Measurements from ENCODE around the gene ZNF107.
"Not testable (repeated sequence)": the region's sequence is repeated elsewhere in the genome, so short reads cannot be mapped to it uniquely, and the experiment has no call there.

ZNF107 gene

DNA sequence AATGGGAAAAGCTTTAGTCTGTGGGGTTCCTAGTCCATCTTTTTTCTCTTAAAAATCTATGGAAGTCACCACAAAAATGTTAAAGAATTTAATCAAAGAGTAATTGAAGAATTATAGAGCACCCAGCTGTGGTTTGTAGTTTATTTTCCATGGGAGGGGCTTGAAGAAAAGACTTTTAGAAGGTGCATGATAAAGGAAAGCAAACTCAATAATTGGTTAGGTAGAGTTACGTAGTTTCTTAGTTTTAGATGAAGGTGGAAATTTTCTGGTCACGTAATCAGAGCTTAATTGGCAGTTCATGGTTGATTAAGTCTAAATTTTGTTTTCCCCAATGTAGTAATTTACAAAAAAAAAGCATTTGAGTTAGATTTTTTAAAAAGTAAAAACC, 724 bp downstream of the ZNF107 start:
- peaks cover 50% of the 10 kb centered on the region for H3K36me3 Mint-ChIP-seq
- DNase-seq, result no peak
- peak overlapping the region; percentile 94 for H3K4me3 Mint-ChIP-seq
- peak overlapping the region; percentile 97 for H3K27ac Mint-ChIP-seq
- peaks cover 34% of the 10 kb centered on the region for H3K9me3 Mint-ChIP-seq
- CTCF ChIA-PET, result interaction anchor here (1.2 kb wide), 1 partner anchor 236 kb away, joined by 3 read pairs; the partner anchor contains the start of gene ZNF273
- no peaks in the 10 kb centered on the region for H3K27me3 Mint-ChIP-seq
- H3K4me1 Mint-ChIP-seq, result peaks cover 32% of the 10 kb centered on the region

DNA sequence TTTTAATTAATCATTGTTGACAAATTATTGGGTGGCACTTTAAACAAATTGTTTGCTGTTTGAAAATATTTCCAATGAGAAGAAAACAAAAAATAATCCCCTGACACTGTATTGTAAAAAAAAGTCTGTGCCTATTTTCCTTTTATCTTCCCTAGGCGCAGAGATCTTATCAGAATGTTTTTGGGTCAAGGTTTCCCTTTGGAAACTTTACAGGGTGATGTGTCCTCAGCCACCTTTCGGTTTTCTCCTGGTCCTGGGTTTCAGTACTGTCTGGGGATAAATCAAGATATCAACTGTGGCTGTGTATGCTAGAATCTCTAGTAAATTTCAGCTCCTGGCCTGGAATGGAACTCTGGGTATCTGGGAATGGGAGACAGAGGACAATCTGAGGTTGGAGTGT, 1.4 kb downstream of the ZNF107 start:
- Mint-ChIP-seq H3K27ac (peak overlapping the region; percentile 97), H3K4me1 (peaks cover 32% of the 10 kb centered on the region), H3K36me3 (peaks cover 55% of the 10 kb centered on the region), H3K4me3 (peak overlapping the region; percentile 94), H3K27me3 (no peaks in the 10 kb centered on the region), H3K9me3 (peaks cover 33% of the 10 kb centered on the region)
- no peak for DNase-seq
- CTCF ChIA-PET, result no interaction called here

DNA sequence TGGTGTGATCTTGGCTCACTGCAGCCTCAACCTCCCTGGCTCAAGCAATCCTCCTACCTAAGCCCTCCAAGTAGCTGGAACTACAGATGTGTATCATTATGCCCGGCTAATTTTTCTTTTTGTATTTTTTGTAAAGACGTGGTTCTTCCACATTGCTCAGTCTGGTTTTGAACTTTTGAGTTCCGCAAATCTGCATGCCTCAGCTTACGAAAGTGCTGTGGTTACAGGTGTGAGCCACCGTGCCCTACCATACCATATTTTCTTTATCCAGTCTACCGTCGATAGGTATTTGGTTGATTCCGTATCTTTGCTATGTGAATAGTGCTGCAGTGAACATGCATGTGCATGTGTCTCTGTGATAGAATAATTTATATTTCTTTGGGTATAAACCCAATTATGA, 6.5 kb downstream of the ZNF107 start:
- H3K27me3 Mint-ChIP-seq, result no peaks in the 10 kb centered on the region
- DNase-seq, result no peak
- H3K4me1 Mint-ChIP-seq, result peaks cover 12% of the 10 kb centered on the region
- peaks cover 55% of the 10 kb centered on the region for H3K9me3 Mint-ChIP-seq
- CTCF ChIA-PET, result no interaction called here
- H3K27ac Mint-ChIP-seq, result no peak overlapping the region
- peaks cover 85% of the 10 kb centered on the region for H3K36me3 Mint-ChIP-seq
- no peak overlapping the region for H3K4me3 Mint-ChIP-seq

DNA sequence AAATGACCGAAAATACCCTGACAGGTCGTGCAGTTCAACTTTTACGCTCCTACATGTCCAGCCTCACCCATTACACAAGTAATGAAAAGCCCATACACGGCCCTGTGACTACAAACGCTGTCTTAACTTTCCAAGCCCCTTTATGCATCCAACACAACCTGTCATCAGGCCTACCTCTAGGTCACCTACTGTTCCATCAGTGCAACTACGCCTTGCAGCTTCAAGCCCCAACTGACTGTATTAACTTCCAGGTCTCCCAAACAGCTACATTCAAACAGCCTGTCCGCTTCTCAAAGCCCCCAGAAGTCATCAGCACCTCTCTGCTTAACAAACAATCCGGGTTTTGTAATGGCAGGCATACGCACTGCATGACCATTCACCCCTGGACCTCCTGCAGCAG, 19.2 kb downstream of the ZNF107 start:
- Mint-ChIP-seq H3K4me3 (no peak overlapping the region), H3K4me1 (peaks cover 21% of the 10 kb centered on the region), H3K9me3 (peaks cover 33% of the 10 kb centered on the region), H3K27ac (no peak overlapping the region), H3K36me3 (peaks cover 22% of the 10 kb centered on the region), H3K27me3 (no peaks in the 10 kb centered on the region)
- DNase-seq, result no peak
- CTCF ChIA-PET, result no interaction called here

DNA sequence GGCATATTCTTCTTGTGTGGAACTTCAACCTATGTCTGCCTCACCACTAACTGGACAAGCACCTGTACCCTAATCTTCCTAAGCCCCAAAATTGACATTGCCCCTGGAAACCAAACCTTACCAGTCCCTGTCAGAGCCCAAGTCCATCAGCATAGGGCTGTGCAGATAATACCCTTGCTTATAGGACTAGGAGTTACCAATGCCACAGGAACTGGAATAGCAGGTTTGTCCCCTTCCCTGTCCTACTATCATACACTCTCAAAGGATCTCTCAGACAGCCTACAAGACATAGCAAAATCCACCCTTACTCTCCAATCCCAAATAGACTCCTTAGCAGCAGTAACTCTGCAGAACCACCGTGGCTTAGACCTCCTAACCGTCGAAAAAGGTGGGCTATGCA, 19.8 kb downstream of the ZNF107 start:
- CTCF ChIA-PET, result no interaction called here
- H3K9me3 Mint-ChIP-seq, result peaks cover 29% of the 10 kb centered on the region
- peaks cover 21% of the 10 kb centered on the region for H3K4me1 Mint-ChIP-seq
- no peak overlapping the region for H3K27ac Mint-ChIP-seq
- no peaks in the 10 kb centered on the region for H3K27me3 Mint-ChIP-seq
- no peak overlapping the region for H3K4me3 Mint-ChIP-seq
- H3K36me3 Mint-ChIP-seq, result peaks cover 28% of the 10 kb centered on the region
- no peak for DNase-seq

- peak overlapping the region; percentile 78 for H3K27ac Mint-ChIP-seq
- CTCF ChIA-PET, result no interaction called here
- no peak for DNase-seq
- H3K9me3 Mint-ChIP-seq, result peaks cover 29% of the 10 kb centered on the region
- H3K4me1 Mint-ChIP-seq, result peaks cover 21% of the 10 kb centered on the region
- H3K27me3 Mint-ChIP-seq, result no peaks in the 10 kb centered on the region
- H3K36me3 Mint-ChIP-seq, result peaks cover 36% of the 10 kb centered on the region
- H3K4me3 Mint-ChIP-seq, result no peak overlapping the region
Observed at GRCh38 chr7:64686493-64687184, 20.7 kb downstream of the ZNF107 start.

DNA sequence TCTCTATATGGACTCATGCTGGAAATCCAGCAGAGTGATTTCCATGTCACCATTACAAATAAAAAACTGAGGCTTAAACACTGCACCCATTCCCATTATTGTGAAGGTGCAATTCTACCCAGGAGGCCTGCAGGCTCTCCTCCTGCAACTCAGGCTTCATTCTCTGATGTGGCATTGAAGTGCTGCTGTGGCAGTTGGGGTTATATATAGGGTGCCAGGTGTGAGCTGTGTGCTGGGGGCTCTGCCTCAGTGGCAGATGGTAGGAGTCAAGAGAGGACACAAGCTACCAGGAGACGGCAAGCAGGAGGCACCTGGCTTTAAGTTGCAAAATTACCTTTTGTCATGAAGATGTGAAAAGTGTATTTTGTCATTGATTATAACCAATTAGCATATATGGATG, 21.3 kb downstream of the ZNF107 start:
- Mint-ChIP-seq H3K27me3 (no peaks in the 10 kb centered on the region), H3K4me1 (peaks cover 21% of the 10 kb centered on the region), H3K27ac (no peak overlapping the region), H3K4me3 (no peak overlapping the region), H3K9me3 (peaks cover 34% of the 10 kb centered on the region), H3K36me3 (peaks cover 42% of the 10 kb centered on the region)
- CTCF ChIA-PET, result no interaction called here
- no peak for DNase-seq

DNA sequence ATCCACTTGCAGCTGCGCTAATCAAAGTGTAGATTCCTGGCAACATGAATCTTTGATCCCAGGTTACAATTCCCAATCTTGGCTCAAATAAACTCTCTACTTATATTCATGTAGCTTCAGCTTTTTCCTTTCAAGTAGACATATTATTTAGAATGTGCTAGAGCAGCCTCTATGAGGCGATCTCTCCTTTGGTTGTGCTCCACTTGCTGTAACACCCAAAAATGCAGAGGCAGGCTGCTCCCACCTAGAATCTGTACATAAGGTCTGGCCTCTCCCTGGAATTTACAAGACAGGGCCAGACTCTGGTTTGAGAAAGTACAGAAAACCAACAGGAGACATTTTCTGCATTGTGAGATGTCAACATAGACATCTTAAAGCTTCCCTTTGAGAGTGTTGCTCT, 23.1 kb downstream of the ZNF107 start:
- H3K4me1 Mint-ChIP-seq, result peaks cover 21% of the 10 kb centered on the region
- no peak overlapping the region for H3K4me3 Mint-ChIP-seq
- H3K27ac Mint-ChIP-seq, result no peak overlapping the region
- CTCF ChIA-PET, result no interaction called here
- peaks cover 41% of the 10 kb centered on the region for H3K9me3 Mint-ChIP-seq
- H3K27me3 Mint-ChIP-seq, result no peaks in the 10 kb centered on the region
- H3K36me3 Mint-ChIP-seq, result peaks cover 53% of the 10 kb centered on the region
- DNase-seq, result no peak

- DNase-seq, result no peak
- H3K4me3 Mint-ChIP-seq, result no peak overlapping the region
- H3K9me3 Mint-ChIP-seq, result peaks cover 37% of the 10 kb centered on the region
- H3K4me1 Mint-ChIP-seq, result peaks cover 6% of the 10 kb centered on the region
- H3K27me3 Mint-ChIP-seq, result no peaks in the 10 kb centered on the region
- peaks cover 73% of the 10 kb centered on the region for H3K36me3 Mint-ChIP-seq
- CTCF ChIA-PET, result no interaction called here
- H3K27ac Mint-ChIP-seq, result no peak overlapping the region
Observed at GRCh38 chr7:64691831-64692230, 25.9 kb downstream of the ZNF107 start.

DNA sequence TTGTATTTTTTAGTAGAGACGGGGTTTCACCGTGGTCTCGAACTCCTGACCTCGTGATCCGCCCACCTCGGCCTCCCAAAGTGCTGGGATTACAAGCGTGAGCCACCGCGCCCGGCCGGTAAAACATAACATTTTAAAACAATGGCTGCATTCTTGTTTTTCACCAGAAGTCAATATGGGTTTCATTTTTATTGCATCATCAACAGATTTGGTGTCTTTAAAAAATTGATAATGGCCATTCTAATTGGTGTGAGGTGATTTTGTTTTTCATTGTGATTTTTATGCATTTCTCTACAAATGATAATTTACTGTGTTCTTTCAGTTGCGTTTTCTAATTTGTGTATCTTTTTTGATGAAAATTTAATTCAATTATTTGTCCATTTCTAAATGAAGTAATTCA, 31.9 kb downstream of the ZNF107 start:
- H3K27me3 Mint-ChIP-seq, H3K4me1 Mint-ChIP-seq, H3K27ac Mint-ChIP-seq, H3K4me3 Mint-ChIP-seq, CTCF ChIA-PET, DNase-seq: not testable (repeated sequence)
- peaks cover 60% of the 10 kb centered on the region for H3K36me3 Mint-ChIP-seq
- H3K9me3 Mint-ChIP-seq, result peaks cover 23% of the 10 kb centered on the region

GRCh38 chr7:64706625-64707292, 40.8 kb downstream of the ZNF107 start:
- no peaks in the 10 kb centered on the region for H3K27me3 Mint-ChIP-seq
- no peak overlapping the region for H3K4me3 Mint-ChIP-seq
- H3K4me1 Mint-ChIP-seq, result no peaks in the 10 kb centered on the region
- CTCF ChIA-PET, result no interaction called here
- DNase-seq, result no peak
- peaks cover 51% of the 10 kb centered on the region for H3K9me3 Mint-ChIP-seq
- H3K27ac Mint-ChIP-seq, result no peak overlapping the region
- peaks cover 44% of the 10 kb centered on the region for H3K36me3 Mint-ChIP-seq

DNA sequence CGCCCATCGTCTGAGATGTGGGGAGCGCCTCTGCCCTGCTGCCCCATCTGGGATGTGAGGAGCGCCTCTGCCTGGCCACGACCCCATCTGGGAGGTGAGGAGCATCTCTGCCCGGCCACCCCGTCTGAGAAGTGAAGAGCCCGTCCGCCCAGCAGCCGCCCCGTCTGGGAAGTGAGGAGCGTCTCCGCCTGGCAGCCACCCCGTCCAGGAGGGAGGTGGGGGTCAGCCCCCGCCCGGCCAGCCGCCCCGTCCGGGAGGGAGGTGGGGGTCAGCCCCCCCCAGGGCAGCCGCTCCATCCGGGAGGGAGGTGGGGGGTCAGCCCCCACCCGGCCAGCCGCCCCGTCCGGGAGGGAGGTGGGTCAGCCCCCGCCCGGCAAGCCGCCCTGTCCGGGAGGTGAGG, 52.0 kb downstream of the ZNF107 start:
- peaks cover 24% of the 10 kb centered on the region for H3K9me3 Mint-ChIP-seq
- H3K27ac Mint-ChIP-seq, H3K27me3 Mint-ChIP-seq, CTCF ChIA-PET, H3K36me3 Mint-ChIP-seq, DNase-seq, H3K4me3 Mint-ChIP-seq, H3K4me1 Mint-ChIP-seq: not testable (repeated sequence)

GRCh38 chr7:64729089-64729848, 63.3 kb downstream of the ZNF107 start:
- CTCF ChIA-PET, result interaction anchor here (0.7 kb wide), 1 partner anchor 1064 kb away, joined by 4 read pairs; no protein-coding TSS in a partner anchor
- no peak overlapping the region for H3K4me3 Mint-ChIP-seq
- no peak for DNase-seq
- peaks cover 46% of the 10 kb centered on the region for H3K9me3 Mint-ChIP-seq
- H3K4me1 Mint-ChIP-seq, result no peaks in the 10 kb centered on the region
- H3K27me3 Mint-ChIP-seq, result no peaks in the 10 kb centered on the region
- no peaks in the 10 kb centered on the region for H3K36me3 Mint-ChIP-seq
- H3K27ac Mint-ChIP-seq, result no peak overlapping the region

DNA sequence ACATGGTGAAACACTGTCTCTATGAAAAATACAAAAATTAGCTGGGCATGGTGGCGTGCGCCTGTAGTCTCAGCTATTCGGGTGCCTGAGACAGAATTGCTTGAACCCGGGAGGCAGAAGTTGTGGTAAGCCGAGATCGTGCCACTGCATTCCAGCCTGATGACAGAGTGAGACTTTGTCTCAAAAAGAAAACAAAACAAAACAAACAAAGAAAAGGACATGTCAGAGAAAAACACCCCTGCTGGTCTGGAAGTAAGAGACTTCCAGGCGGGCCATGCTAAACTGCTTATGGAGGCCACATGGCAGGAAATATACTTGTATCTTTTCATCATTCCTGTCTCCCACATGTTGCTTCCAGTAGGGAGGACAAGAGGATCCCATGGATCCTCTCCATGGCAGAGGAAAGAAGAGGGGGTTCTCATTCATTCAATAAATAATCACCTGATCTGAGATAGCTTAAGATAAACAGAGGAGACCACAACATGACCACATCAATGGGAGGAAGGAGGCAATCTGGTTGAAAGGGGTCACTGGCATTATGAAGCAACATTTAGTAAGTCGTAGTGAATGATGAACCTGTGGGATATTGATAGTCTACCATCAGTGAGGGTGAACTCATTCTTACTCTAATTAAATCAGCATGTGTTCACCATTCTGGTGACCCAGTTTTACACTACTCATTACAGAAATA, 67.8 kb downstream of the ZNF107 start:
- no peak overlapping the region for H3K4me3 Mint-ChIP-seq
- no peak overlapping the region for H3K27ac Mint-ChIP-seq
- no peaks in the 10 kb centered on the region for H3K36me3 Mint-ChIP-seq
- H3K9me3 Mint-ChIP-seq, result peaks cover 28% of the 10 kb centered on the region
- no peaks in the 10 kb centered on the region for H3K27me3 Mint-ChIP-seq
- DNase-seq, result no peak
- H3K4me1 Mint-ChIP-seq, result no peaks in the 10 kb centered on the region
- CTCF ChIA-PET, result no interaction called here

Data from activated naive CD4-positive, alpha-beta T cell treated with anti-CD3 and anti-CD28 coated beads, Interleukin-2, amount 10 ng/mL, durations not matched to agents 7 days and 5 days (primary cell).